Panc1 (cell line): ENCODE results near the gene TFDP1. TPM values are rescaled to one million over a fixed set of nuclear protein-coding genes. Genes with fewer than 3 reads are reported as not detected.

Experiments used
- ATAC-seq: fragments of 200-7000 bp; cut with Tn5 transposase; 2 replicates; pipeline ENCODE4 v1.9.1; 2020; ENCODE audit warnings: mild to moderate bottlenecking, moderate library complexity
- BruUV-seq: library from RNA; stranded (reverse); fragments of 400-500 nt; replicated peaks from 2 replicates; lab custom pipeline; 2021; lab: Mats Ljungman, UMichigan
- CTCF ChIA-PET: fragments of 300-600 bp; sonication (Branson Sonifier 250); formaldehyde crosslinking; loops from one replicate; lab custom pipeline; 2022; ENCODE audit warnings: antibody characterized with exemption; lab: Charles Lee
- POLR2A ChIA-PET: fragments of 300-600 bp; sonication (Branson Sonifier 250); formaldehyde crosslinking; loops from one replicate; lab custom pipeline; 2022; ENCODE audit warnings: antibody characterized with exemption; lab: Charles Lee
- DNase-seq: peaks from one replicate; pipeline ENCODE4 v3.0.0-alpha.2; 2010; ENCODE audit warnings: low read depth, low spot score
- H3K27ac ChIP-seq: 2 replicates; pipeline ENCODE4 v1.5.1; 2011; ENCODE audit warnings: mild to moderate bottlenecking, low read length, inconsistent platforms
- H3K27me3 ChIP-seq: fragments of 200-500 bp; sonication (Bioruptor generic); 2 replicates; pipeline ENCODE4 v1.6.0; 2014; ENCODE audit warnings: low read length, inconsistent platforms; ENCODE audit not compliant: control insufficient read depth, insufficient read depth
- H3K36me3 ChIP-seq: fragments of 200-500 bp; sonication (Bioruptor generic); 2 replicates; pipeline ENCODE4 v1.5.1; 2014; ENCODE audit warnings: inconsistent platforms, mild to moderate bottlenecking, low read length, moderate library complexity; ENCODE audit not compliant: control insufficient read depth, insufficient read depth
- H3K4me1 ChIP-seq: 2 replicates; pipeline ENCODE4 v1.5.1; 2011; ENCODE audit warnings: inconsistent platforms, mild to moderate bottlenecking, low read length, moderate library complexity; ENCODE audit not compliant: control insufficient read depth, insufficient read depth
- H3K4me3 ChIP-seq, 2 experiments: 2 replicates each; pipeline ENCODE4 v1.5.1; 2011 to 2012; ENCODE audit warnings: low read depth in 2 of 2, low read length in 2 of 2, mild to moderate bottlenecking in 2 of 2, inconsistent platforms in 1 of 2, moderate library complexity in 1 of 2
- H3K9me3 ChIP-seq: fragments of 200-500 bp; sonication (Bioruptor generic); 2 replicates; pipeline ENCODE4 v1.5.1; 2014; ENCODE audit warnings: low read depth, mild to moderate bottlenecking, inconsistent platforms, low read length, moderate library complexity; ENCODE audit not compliant: control insufficient read depth, insufficient read depth
- CTCF ChIP-seq: fragments of 450-650 bp; IDR thresholded peaks from 2 replicates; pipeline ENCODE4 v1.5.1; 2017; ENCODE audit warnings: mild to moderate bottlenecking
- POLR2AphosphoS5 ChIP-seq: IDR thresholded peaks from 2 replicates; pipeline ENCODE4 v1.6.1; 2012; ENCODE audit warnings: mild to moderate bottlenecking, low read depth, low read length, moderate library complexity
- SIN3A ChIP-seq: IDR thresholded peaks from 2 replicates; pipeline ENCODE4 v1.6.1; 2012; ENCODE audit warnings: low read depth, mild to moderate bottlenecking, low read length, moderate library complexity, borderline replicate concordance; ENCODE audit not compliant: insufficient read depth
- TCF7L2 ChIP-seq: IDR thresholded peaks from 2 replicates; pipeline ENCODE4 v1.6.1; 2011; ENCODE audit warnings: mild to moderate bottlenecking, low read depth, low read length, inconsistent platforms
- in situ Hi-C: cut with HindIII; loops from 2 replicates; pipeline ENCODE4 v1.10.0; 2016; ENCODE audit warnings: low sequenced_read_pairs, low pct_unique_long_range_greater_than_20kb
- intact Hi-C: fragments of 100-400 bp; cut with micrococcal nuclease; formaldehyde crosslinking; loops from one replicate; pipeline ENCODE4 v1.10.0; 2022; ENCODE audit not compliant: unreplicated experiment
- total RNA-seq: library from RNA; stranded (reverse); gene quantifications from one replicate; pipeline ENCODE4 v1.2.1, GENCODE V29; 2021; ENCODE audit not compliant: unreplicated experiment
- TF ChIP-seq, protein P1 (sequence below), 2 experiments: IDR thresholded peaks; 2 replicates each; pipeline ENCODE4 v1.6.1; 2011 to 2012; ENCODE audit warnings: low read depth in 2 of 2, control low read depth in 1 of 2, low read length in 1 of 2, mild to moderate bottlenecking in 1 of 2, moderate library complexity in 1 of 2; ENCODE audit not compliant: insufficient read depth in 1 of 2

TFDP1 gene
- total RNA-seq, 1 experiment from 2014 or later, result 91.6 TPM

DNA sequence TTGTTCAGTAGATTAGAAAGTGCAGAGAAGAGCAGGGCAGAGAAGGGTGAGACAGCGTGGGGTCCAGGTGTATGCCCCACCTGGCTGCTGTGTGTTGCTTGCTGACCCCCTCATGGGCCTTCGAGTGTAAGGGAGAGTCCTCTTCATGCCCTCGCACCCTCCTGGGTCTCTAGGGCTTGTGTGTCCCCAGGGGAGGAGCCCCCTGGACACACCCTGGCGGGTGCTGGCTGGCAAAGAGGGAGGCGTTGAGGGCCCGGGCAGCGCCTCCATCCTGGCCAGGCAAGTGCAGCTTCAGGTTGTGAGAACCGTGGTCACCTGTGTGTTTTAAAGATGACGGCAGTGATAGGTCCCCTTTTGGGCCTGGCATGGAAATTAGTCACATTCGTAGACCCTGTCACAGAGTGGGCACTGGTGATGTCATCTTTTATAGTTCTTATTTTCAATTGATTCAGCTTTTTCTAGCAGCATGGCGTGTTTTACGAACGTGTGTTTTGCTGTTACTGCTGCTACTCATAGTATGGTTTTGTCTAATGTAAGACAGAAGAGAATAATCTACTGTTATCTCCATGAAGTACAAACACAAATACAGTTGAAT is 18.7 kb downstream of the TFDP1 start:
- ChIA-PET POLR2A (no interaction called here), CTCF (interaction anchor here (0.6 kb wide), 1 partner anchor 15 kb away, joined by 5 read pairs; no protein-coding TSS in a partner anchor)
- Histone ChIP-seq H3K4me3 (no peak overlapping the region), H3K9me3 (no peaks in the 10 kb centered on the region), H3K36me3 (no peaks in the 10 kb centered on the region), H3K27ac (no peak overlapping the region), H3K4me1 (no peaks in the 10 kb centered on the region), H3K27me3 (no peaks in the 10 kb centered on the region)
- TF ChIP-seq, protein P1, sequence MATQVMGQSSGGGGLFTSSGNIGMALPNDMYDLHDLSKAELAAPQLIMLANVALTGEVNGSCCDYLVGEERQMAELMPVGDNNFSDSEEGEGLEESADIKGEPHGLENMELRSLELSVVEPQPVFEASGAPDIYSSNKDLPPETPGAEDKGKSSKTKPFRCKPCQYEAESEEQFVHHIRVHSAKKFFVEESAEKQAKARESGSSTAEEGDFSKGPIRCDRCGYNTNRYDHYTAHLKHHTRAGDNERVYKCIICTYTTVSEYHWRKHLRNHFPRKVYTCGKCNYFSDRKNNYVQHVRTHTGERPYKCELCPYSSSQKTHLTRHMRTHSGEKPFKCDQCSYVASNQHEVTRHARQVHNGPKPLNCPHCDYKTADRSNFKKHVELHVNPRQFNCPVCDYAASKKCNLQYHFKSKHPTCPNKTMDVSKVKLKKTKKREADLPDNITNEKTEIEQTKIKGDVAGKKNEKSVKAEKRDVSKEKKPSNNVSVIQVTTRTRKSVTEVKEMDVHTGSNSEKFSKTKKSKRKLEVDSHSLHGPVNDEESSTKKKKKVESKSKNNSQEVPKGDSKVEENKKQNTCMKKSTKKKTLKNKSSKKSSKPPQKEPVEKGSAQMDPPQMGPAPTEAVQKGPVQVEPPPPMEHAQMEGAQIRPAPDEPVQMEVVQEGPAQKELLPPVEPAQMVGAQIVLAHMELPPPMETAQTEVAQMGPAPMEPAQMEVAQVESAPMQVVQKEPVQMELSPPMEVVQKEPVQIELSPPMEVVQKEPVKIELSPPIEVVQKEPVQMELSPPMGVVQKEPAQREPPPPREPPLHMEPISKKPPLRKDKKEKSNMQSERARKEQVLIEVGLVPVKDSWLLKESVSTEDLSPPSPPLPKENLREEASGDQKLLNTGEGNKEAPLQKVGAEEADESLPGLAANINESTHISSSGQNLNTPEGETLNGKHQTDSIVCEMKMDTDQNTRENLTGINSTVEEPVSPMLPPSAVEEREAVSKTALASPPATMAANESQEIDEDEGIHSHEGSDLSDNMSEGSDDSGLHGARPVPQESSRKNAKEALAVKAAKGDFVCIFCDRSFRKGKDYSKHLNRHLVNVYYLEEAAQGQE (IDR thresholded peaks at IDR 0.05; ENCODE audit: insufficient read depth in 1 of 2, low read depth in 2 of 2, low read length in 1 of 2), result no peak
- no peak for TF ChIP-seq CTCF
- TF ChIP-seq TCF7L2, result no peak
- no peak for TF ChIP-seq POLR2AphosphoS5
- no peak for TF ChIP-seq SIN3A
- intact Hi-C loops (no loop called here), in situ Hi-C loops (no loop called here)
- DNase-seq (no peak), ATAC-seq (no peak)
- BruUV-seq, result no TSS peak

DNA sequence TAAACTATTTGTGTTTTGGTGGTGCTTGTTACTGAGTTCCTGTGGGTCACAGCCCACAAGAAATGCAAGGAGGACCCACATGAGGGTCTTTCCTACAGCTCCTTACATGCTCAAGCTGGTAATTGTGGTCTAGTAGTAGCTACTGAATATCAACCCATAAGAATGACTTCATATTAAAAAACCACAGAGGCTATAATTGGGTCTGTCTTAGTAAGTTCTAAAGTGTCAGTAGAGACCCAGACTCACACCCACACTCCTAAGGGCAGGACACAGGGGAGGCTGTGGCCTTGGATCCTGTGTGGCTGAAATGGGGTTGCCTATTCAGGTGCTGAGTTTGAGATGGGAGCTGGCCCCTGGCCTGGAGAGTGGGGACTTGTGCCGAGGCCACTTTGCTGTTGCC is 19.6 kb downstream of the TFDP1 start:
- in situ Hi-C loops, result no loop called here
- no peaks in the 10 kb centered on the region for H3K27me3 ChIP-seq
- no peak for TF ChIP-seq TCF7L2
- TF ChIP-seq CTCF, result no peak
- TF ChIP-seq SIN3A, result no peak
- TF ChIP-seq, protein P1 (IDR thresholded peaks at IDR 0.05; ENCODE audit: insufficient read depth in 1 of 2, low read depth in 2 of 2, low read length in 1 of 2), result no peak
- H3K36me3 ChIP-seq, result no peaks in the 10 kb centered on the region
- ATAC-seq (no peak), DNase-seq (no peak)
- H3K9me3 ChIP-seq, result no peaks in the 10 kb centered on the region
- intact Hi-C loops, result no loop called here
- H3K27ac ChIP-seq, result no peak overlapping the region
- H3K4me1 ChIP-seq, result no peaks in the 10 kb centered on the region
- BruUV-seq, result no TSS peak
- POLR2A ChIA-PET, result no interaction called here
- CTCF ChIA-PET, result no interaction called here
- no peak overlapping the region for H3K4me3 ChIP-seq
